ENCODE results near the gene CYSRT1. TPM values are rescaled to one million over a fixed set of nuclear protein-coding genes. Genes with fewer than 3 reads are reported as not detected.
A peak's percentile ranks its signal among the peaks of the same experiment; 100 is the strongest.

The CYSRT1 gene
- total RNA-seq, 1 donor from 2014 or later, result 2.1 TPM

DNA sequence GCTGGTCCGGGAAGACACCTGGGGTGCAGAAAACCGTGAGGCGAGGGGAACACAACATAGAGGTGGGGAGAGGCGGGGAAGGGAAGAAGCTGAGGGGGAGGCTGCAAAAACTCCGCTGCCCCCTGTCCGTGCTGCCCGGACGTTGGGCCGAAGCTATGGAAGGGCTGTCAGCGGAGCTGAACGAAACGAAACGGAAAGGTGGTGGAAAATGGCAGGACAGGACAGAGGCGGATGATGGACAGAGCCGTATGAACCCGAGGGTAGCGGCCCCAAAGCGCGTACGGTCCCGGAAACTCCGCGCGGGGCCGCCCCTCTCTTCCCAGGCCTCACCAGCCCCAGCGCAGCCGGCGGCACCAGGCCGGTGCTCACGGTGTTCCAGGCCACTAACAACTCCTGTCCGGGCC is 36.9 kb upstream of the CYSRT1 start:
- Mint-ChIP-seq H3K4me1 (ENCODE audit: low read depth, unreplicated experiment) (peaks cover 4% of the 10 kb centered on the region), H3K27me3 (ENCODE audit: unreplicated experiment) (peaks cover 2% of the 10 kb centered on the region), H3K9me3 (ENCODE audit: unreplicated experiment) (peaks cover 10% of the 10 kb centered on the region), H3K27ac (ENCODE audit: unreplicated experiment) (peak overlapping the region; percentile 12), H3K4me3 (ENCODE audit: unreplicated experiment) (peak overlapping the region; percentile 92), H3K36me3 (ENCODE audit: unreplicated experiment) (no peaks in the 10 kb centered on the region)
- DNase-seq, result no peak
- TF ChIP-seq, protein P1, sequence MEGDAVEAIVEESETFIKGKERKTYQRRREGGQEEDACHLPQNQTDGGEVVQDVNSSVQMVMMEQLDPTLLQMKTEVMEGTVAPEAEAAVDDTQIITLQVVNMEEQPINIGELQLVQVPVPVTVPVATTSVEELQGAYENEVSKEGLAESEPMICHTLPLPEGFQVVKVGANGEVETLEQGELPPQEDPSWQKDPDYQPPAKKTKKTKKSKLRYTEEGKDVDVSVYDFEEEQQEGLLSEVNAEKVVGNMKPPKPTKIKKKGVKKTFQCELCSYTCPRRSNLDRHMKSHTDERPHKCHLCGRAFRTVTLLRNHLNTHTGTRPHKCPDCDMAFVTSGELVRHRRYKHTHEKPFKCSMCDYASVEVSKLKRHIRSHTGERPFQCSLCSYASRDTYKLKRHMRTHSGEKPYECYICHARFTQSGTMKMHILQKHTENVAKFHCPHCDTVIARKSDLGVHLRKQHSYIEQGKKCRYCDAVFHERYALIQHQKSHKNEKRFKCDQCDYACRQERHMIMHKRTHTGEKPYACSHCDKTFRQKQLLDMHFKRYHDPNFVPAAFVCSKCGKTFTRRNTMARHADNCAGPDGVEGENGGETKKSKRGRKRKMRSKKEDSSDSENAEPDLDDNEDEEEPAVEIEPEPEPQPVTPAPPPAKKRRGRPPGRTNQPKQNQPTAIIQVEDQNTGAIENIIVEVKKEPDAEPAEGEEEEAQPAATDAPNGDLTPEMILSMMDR (IDR thresholded peaks at IDR 0.05; ENCODE audit: partially characterized antibody, unreplicated experiment), result no peak

DNA sequence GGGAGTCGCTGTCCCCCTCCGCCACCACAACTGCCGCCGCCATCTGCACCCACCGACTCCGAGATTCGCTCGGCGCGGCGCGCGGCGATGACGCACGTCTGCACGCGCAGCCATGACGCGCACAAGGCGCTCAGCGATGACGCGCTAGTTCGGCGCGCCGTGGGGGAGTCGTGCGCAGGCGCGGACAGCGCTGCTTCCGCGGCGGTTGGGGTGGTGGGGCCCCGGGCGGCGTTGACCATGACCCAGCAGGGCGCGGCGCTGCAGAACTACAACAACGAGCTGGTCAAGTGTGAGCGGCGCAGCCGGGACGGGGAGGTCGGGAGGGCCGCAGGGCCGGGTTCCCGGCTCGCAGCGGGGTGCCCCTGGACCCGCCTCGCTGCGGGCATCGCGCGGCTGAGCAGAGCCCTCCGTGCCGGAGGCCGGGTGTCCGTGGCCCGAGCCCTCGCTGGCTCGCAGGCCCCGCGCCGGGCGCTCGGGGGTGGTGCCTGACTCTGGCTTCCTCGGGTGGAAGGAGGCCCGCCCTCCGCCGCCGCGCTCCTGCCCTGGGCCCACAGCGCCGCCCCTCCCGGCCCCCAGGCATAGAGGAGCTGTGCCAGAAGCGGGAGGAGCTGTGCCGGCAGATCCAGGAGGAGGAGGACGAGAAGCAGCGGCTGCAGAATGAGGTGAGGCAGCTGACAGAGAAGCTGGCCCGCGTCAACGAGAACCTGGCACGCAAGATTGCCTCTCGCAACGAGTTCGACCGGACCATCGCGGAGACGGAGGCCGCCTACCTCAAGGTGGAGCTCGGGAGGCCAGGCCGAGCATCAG is 36.3 kb upstream of the CYSRT1 start, which contains the start of the genes ANAPC2 and SSNA1:
TSS of gene ANAPC2 (minus strand) at position 71 of the 807 bp plus-strand sequence. CDS start at position 43, 28 bp downstream.
TSS of gene SSNA1 (plus strand) at position 187 of the 807 bp plus-strand sequence. CDS start at position 238, 51 bp downstream.
- peak; percentile 96 for DNase-seq
- Mint-ChIP-seq H3K27me3 (ENCODE audit: unreplicated experiment) (peaks cover 2% of the 10 kb centered on the region), H3K36me3 (ENCODE audit: unreplicated experiment) (no peaks in the 10 kb centered on the region), H3K4me1 (ENCODE audit: low read depth, unreplicated experiment) (peaks cover 4% of the 10 kb centered on the region), H3K27ac (ENCODE audit: unreplicated experiment) (peak within 1 kb of the TSS; percentile 85), H3K4me3 (ENCODE audit: unreplicated experiment) (peak within 1 kb of the TSS; percentile 96), H3K9me3 (ENCODE audit: unreplicated experiment) (peaks cover 10% of the 10 kb centered on the region)
- TF ChIP-seq, protein P1 (IDR thresholded peaks at IDR 0.05; ENCODE audit: partially characterized antibody, unreplicated experiment), result no peak

DNA sequence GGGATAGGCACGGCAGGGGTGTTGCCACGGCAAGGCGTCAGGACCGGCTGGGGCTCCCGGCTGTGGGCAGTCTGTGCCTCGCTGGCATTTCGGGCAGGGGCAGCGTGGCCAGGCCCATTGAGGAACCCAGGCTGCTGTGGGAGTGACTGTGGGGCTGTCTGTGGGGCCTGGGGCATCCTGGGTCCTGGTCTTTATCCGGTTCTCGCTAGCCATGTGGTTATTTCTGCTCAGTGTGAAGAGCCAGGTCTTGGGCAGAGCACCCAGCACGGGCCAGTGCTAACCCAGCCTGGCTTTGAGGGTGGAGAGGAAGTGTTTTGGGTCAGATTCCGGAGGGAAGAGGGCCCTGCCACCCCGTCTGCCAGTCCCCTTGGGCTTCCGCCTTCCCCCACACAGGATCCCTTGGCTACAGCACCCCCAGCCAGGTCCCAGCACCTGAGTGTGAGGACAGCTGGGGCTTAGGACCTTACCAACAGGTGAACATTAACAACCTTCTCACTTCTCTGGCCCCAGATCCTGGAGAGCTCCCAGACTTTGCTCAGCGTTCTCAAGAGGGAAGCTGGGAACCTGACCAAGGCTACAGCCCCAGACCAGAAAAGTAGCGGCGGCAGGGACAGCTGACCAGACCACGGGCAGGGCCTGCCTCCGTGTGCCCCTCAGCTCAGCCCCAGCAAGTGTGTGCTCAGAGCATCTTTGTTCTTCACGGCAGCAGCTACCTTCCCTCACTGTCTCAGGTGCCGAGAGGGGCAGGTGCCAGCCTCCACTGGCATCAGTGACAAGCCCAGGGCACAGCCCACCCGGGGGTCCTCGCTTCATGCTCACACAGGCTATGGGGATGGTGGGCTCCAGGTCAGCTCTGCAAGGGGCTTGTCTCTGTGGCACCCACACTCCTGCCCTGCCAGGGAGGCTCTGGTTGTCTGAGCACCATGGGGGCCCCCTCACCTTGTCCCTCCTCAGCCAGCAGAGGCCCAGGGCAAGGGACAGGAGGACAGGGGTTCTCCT is 35.4 kb upstream of the CYSRT1 start:
- Mint-ChIP-seq H3K4me3 (ENCODE audit: unreplicated experiment) (peak overlapping the region; percentile 96), H3K27me3 (ENCODE audit: unreplicated experiment) (peaks cover 2% of the 10 kb centered on the region), H3K36me3 (ENCODE audit: unreplicated experiment) (no peaks in the 10 kb centered on the region), H3K27ac (ENCODE audit: unreplicated experiment) (peak overlapping the region; percentile 85), H3K4me1 (ENCODE audit: low read depth, unreplicated experiment) (peaks cover 4% of the 10 kb centered on the region), H3K9me3 (ENCODE audit: unreplicated experiment) (peaks cover 10% of the 10 kb centered on the region)
- DNase-seq, result no peak
- TF ChIP-seq, protein P1 (IDR thresholded peaks at IDR 0.05; ENCODE audit: partially characterized antibody, unreplicated experiment), result no peak

DNA sequence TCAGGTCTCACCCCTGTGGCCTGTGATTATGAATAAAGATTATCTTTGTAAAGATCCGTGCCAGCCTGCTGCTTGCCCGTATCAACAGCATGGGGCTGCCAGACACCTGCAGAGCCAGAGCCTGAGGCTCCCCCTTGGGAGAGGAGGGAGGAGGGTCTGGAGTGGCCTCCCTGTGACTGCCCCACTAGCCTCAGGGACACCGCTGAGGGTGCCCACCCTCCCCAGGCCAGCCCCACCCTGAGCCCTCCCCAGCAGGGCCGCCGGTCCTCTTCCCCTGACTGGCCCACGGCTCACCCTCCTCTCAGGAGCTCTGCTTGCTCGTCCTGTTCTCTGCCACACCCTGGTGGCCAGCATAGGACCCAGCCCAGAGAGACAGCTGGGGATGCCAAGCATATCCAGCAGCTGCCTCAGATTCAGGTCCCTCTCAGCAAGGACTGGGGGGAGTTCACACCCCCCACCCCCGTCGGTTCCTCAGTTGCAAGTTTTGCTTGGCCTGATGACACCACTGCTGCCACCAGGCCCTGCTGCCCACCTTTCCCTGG is 34.6 kb upstream of the CYSRT1 start:
- Mint-ChIP-seq H3K27me3 (ENCODE audit: unreplicated experiment) (peaks cover 2% of the 10 kb centered on the region), H3K4me1 (ENCODE audit: low read depth, unreplicated experiment) (peaks cover 4% of the 10 kb centered on the region), H3K9me3 (ENCODE audit: unreplicated experiment) (peaks cover 10% of the 10 kb centered on the region), H3K27ac (ENCODE audit: unreplicated experiment) (no peak overlapping the region), H3K4me3 (ENCODE audit: unreplicated experiment) (peak overlapping the region; percentile 59), H3K36me3 (ENCODE audit: unreplicated experiment) (no peaks in the 10 kb centered on the region)
- TF ChIP-seq, protein P1 (IDR thresholded peaks at IDR 0.05; ENCODE audit: partially characterized antibody, unreplicated experiment), result no peak
- no peak for DNase-seq
